GM10847 (cell line): ENCODE data around the gene SPRR2A.

Source experiments
- POLR2A ChIP-seq: IDR thresholded peaks from 2 replicates; pipeline ENCODE4 v1.6.1; 2011; ENCODE audit not compliant: insufficient read length; ENCODE audit errors: extremely low read depth

SPRR2A gene

GRCh38 chr1:153035211-153035610 lies 22.1 kb downstream of the SPRR2A start:
- TF ChIP-seq POLR2A, result no peak

DNA sequence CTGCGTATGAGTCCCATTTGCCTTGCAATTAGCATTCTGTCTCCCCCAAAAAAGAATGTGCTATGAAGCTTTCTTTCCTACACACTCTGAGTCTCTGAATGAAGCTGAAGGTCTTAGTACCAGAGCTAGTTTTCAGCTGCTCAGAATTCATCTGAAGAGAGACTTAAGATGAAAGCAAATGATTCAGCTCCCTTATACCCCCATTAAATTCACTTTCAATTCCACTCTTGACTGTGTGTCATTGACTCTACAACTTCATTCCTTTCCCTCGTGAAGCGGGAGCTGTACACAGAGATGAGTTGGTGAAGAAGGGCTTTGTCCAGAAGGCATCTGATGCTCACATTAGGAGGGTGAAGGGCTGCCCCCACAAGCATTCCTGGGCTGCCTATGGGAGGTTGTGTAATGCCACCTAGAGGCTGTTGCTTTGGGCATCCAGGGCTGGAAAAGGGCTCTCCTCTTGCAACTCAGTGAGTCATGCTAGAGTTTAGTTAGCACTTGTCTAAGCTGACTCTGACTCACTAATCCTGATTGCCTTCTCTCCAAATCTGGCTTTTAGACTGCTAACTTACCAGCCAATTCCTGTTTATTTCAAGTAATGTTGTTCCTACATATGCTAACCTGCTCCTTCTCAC lies 24.5 kb downstream of the SPRR2A start:
- TF ChIP-seq POLR2A, result no peak

GRCh38 chr1:153032073-153032472 lies 25.2 kb downstream of the SPRR2A start:
- TF ChIP-seq POLR2A, result no peak

- TF ChIP-seq POLR2A, result no peak
Measured at GRCh38 chr1:153030895-153031294, 26.4 kb downstream of the SPRR2A start, which contains the start of gene SPRR1B. TSS of gene SPRR1B (plus strand) at chr1:153031203. CDS start at chr1:153032346, 1,143 bp downstream.

- no peak for TF ChIP-seq POLR2A
Measured at GRCh38 chr1:153028766-153029165, 28.5 kb downstream of the SPRR2A start.

GRCh38 chr1:153025797-153026196 lies 31.5 kb downstream of the SPRR2A start:
- TF ChIP-seq POLR2A, result no peak

DNA sequence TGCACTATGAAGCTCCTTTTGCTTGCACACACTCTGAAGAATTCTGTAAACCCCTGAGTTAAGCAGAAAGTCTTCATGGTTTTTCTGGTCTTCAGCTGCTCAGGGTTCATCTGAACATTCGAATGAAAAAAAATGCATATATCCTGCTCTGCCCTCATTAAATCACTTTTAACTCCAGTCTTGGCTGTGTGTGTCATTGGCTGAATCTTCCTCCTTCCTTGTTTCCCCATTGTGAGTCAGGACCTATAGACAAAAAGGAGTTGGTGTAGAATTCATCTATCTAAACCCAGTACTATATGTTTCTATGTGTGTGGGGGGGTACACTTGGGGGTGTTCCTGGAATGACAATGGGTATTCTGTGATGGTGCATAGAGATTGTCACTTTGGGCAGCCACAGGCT lies 32.9 kb downstream of the SPRR2A start:
- no peak for TF ChIP-seq POLR2A

GRCh38 chr1:153023109-153023508 lies 34.2 kb downstream of the SPRR2A start:
- TF ChIP-seq POLR2A, result no peak
